HG02981 (cell line): ENCODE measurements around the gene C20orf141.
"Not testable (repeated sequence)": the region's sequence is repeated elsewhere in the genome, so short reads cannot be mapped to it uniquely, and the experiment has no call there.

Experiments used
- ATAC-seq: cut with Tn5 transposase; IDR thresholded peaks from one replicate; pipeline ENCODE4 v1.9.1; 2021; ENCODE audit warnings: mild to moderate bottlenecking, moderate library complexity; ENCODE audit not compliant: unreplicated experiment

Gene C20orf141, protein sequence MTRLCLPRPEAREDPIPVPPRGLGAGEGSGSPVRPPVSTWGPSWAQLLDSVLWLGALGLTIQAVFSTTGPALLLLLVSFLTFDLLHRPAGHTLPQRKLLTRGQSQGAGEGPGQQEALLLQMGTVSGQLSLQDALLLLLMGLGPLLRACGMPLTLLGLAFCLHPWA

GRCh38 chr20:2814587-2815051, at the start of gene C20orf141:
Gene C20orf141, plus strand, starts transcription at chr20:2814987. Its CDS starts 198 bp downstream, at chr20:2815185.
- ATAC-seq: no peak

DNA sequence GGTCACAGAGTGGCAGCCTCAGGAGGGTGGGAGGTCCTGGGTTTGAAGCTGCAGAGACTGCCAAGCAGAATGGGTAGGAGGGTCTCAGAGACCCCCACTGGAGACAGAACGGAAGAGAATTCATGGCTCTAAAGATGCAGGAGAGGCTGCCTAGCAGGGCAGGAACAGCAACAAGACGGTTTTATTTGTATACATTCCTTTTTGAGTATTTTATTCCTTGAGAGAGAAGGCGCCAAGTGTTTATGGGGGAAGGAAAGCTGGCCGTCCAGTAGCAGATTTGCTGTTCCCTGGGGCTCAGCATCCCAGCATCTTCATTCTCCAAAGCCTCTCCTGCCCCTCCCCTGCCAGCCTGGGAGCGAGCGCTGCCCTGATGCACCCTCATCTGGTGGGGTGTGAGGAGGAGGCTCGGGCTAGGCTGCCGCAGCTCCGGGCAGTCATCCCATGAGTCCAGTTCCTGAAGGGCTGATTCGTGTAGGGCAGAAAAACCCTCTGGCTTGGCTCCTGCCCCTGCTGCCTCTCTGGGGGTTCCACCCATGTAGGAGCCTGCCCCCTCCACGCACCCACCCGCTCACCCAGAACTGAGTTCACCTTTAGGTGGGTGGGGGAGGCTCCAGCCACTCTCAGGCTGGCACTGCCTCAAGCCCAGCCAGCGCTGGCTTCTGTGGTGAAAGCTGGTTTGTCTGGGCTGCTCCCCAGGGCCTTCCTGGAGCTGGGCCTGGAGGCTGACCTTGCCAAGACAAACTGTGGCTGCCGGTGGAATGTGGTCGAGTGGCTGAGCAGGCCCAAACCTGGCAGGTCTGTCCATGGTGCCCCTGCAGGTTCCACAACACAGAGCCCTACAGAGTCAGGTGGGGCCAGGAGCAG, 46.8 kb upstream of the C20orf141 start:
- ATAC-seq: no peak

DNA sequence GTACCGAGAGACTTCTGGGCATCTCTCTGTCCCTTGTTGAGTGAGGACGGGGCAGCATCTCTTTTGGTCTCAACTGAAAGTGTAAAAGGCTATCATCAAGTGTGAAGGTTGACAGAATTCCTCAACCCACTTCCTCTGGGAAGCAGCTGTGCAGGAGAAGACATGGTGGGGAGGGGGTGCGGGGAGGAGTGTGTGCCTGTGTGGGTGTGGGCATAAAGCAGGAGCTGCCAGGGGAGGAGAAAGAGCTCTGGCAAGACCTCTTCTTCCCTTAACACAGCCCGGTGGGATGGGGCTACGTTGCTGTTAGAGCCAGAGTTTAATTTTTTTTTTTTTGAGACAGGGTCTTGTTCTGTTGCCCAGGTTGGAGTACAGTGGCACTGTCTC, 46.2 kb upstream of the C20orf141 start:
- no peak for ATAC-seq

- not testable (repeated sequence) for ATAC-seq
Measured at GRCh38 chr20:2770091-2770490, 44.7 kb upstream of the C20orf141 start.

- no peak for ATAC-seq
Measured at GRCh38 chr20:2771631-2772080, 43.1 kb upstream of the C20orf141 start.

DNA sequence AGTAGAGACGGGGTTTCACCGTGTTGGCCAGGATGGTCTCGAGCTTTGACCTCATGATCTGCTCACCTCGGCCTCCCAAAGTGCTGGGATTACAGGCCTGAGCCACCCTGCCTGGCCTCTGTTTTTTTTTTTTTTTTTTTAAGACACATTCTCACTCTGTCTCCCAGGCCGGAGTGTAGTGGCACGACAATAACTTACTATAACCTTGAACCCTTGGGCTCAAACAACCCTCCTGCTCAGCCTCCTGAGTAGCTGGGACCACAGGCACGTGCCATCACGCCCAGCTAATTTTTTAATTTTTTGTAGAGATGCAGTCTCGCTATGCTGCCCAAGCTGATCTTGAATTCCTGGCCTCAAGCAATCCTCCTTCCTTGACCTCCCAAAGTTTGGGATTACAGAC, 41.0 kb upstream of the C20orf141 start:
- ATAC-seq: no peak

GRCh38 chr20:2775139-2775538, 39.6 kb upstream of the C20orf141 start:
- ATAC-seq: no peak

DNA sequence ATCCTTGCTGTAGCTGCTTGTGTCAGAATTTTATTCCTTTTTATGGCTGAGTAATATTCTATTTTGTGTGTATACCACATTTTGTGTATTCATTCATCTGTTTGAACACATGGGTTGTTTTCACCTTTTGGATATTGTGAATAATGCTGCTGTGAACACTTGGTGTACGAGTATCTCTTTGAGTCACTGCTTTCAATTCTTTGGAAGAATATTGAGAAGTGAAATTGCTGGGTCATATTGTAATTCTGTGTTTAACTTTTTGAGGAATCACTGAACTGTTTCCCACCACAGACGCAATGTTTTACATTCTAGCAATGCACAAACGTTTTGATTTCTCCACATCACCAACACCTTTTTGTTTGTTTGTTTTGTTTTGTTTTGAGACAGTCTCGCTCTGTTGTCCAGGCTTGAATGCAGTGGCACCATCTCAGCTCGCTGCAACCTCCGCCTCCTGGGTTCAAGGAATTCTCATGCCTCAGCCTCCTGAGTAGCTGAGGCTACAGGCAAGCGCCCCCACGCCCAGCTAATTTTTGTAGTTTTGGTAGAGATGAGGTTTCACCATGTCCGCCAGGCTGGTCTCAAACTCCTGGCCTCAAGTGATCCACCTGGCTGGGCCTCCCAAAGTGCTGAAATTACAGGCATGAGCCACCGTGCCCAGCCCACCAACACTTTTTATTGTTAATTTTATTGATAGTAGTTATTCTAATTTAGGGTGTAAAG, 36.0 kb upstream of the C20orf141 start:
- no peak for ATAC-seq

DNA sequence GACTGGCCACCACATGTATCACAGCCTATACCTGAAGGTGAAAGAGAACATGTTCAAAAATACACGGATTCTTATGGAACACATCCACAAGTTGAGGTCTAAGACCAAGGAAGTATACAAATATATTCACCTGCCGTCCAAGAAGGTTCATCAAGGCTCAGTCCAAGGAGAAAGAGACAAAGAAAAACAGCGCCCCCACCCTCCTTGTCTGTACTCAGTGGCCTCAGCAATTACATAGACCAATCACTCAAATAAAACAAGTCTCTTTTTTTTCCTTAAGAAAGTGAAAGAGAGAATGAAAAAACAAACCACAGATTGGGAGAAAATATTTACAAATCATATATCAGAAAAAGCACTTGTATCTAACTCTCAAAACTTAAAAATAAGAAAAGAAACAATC, 33.8 kb upstream of the C20orf141 start:
- no peak for ATAC-seq

- ATAC-seq: no peak
Measured at GRCh38 chr20:2783908-2784566, 30.8 kb upstream of the C20orf141 start.

DNA sequence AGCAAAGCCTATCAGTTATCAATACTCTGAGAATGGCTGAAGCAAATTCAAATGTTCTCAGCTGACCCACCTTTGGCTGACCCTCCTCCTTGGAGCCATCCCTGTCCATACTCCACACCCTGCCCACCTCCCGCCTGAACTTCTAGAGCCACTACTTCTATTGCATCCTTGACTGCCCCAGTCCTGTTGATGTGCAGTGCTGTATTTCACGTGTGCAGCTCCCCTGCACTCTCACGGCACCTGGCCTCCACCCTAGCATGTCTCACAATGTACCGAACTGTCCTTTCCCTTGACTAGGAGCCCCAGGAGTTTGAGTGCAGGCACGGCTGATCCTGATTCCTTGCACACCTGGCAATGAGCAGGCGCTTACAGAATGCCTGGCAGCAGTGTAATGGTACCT, 21.3 kb upstream of the C20orf141 start:
- ATAC-seq: no peak

GRCh38 chr20:2794202-2794748, 20.5 kb upstream of the C20orf141 start:
- ATAC-seq: no peak

DNA sequence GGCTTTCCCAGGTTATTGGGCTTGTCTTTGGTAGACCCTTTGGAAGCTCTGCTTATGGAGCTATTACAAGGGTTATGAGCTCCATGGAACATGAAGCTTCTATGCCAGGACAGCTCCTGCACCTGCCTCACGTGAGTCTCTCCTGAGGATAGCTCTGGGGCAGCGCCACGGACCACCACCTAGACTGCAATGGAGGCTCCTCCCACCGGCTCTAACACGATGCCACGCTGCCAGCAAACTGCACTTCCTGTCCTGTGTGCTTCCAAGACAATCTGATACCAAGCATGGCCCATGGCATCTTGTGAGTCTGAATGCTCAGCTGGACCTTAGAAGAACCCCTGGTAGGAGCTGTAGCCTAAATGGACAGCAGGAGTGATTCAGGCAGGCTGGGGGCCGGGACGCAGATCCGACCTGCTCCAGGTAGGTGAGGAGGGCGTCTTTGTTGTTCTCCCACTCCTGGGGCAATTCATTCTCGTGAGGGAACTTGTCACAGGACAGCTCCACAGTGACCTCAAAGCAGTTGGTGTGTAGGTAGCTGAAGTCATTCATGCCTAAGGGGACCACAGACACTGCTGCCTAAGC, 19.8 kb upstream of the C20orf141 start:
- no peak for ATAC-seq

DNA sequence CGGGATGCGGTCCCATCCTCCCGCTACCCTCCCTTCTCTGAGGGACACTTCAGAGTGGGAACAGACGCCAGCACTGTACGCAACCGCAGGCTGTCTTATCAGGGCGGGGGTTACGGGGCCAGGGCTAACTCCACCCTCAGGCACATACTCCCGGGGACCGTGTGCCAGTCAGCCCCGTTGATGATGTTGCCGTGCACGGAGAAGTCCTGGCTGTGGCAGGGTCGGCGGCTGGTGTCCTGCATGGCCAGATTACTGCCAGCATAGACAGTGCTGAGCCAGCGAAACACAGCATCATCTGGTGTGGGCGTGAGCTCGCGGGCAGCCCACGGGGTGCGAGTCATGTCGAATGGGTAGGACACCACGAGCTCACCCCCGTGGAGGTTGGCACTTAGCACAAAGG, 19.3 kb upstream of the C20orf141 start:
- ATAC-seq: no peak

GRCh38 chr20:2796011-2796660, 18.7 kb upstream of the C20orf141 start:
- ATAC-seq: no peak

DNA sequence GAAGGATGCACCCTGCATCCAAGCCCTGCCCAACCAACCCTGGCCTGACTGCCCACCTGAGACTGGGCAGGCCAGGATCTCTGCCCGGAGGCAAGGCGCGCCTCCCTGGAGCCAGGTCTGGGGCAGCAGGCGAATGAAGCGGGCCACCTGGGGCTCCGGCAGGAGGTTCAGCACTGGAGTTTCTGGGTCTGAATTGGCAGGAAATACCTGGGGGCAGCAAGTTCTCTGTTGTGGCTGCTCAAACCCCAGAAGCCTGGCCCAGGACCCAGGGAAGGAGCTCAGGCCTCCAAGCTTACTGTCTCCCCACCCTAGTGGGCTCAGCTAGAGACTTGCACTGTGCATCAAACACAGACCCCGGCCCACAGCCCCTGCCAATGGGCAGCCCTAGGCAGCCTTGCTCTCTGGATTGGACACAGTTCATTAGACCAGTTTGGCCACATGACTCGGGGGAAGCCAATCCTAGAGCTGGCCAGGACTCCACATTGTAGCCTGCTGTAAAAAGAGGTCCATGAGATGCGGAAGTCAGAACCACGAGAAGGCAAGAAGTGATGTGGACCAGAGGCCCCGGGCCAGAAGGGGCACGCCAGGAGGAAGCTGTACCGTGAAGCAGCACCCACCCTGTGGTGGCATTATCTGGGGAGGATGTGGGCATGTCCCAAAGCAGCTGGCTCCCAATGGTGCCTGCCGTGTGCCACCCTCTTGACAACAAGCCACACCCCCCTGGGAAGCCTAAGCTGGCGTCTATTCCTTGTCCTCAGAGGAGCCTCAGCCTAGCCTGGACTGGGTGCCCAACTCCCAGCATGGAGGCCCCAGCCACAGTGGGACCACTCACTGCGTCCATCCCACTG, 17.4 kb upstream of the C20orf141 start:
- no peak for ATAC-seq

DNA sequence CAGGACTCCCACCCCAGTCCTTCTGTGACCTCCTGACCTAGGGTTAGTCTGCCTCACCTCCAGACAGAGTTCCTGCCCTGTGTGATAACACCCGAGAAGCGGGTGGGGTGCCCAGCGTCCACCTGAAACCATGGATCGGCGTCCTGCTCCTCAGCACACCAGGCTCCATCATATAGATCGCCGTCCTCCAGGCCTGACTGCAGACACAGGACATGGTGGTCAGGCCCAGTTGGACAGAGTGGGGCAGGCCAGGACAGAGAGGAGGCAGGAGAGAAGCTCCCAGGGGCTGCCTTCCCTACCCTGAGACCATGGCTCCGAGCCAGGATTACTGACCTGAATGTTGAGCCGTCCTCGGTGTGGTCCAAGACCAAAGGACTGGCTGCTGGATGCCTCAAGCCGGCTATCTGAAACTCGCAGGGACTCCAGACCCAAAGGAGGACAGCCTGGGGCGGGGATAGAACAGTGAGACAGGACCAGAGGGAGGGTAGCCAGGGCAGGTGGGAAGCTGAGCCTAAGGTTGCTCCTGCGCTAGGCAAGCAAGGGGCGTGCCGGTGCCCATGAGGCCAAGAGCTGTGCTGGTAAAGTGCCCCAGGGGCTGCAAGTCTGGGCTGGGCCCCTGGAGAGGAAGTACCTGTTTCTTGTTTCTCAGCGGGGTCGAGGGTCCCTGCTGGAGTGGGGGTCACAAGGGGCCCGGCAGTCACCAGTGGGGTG, 16.5 kb upstream of the C20orf141 start:
- ATAC-seq: no peak

DNA sequence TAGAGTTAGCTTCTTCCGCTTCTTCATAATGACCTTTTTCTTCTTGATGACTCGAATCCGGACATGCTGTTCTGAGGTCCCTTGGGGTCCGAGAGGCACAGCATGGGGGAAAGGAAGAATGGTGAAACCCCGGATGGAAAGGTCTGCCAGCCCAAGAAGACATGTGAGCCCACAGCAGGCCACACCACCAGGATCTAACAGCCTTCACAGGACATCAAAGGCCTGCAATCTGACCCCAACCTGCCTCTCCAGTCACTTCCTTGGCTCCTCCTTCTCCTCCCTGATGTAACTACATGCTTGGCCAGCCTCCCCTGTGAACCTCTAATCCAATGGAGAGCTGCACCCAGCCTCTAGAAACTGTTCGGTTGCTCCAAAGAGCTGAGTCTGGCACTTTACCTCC, 16.0 kb upstream of the C20orf141 start:
- no peak for ATAC-seq
